NCI-H187 treated with DMSO at 0.1 percent for 48 hours (cell line): Measurements from ENCODE around the gene AADACL4.

ENCODE experiments used
- DNase-seq: peaks from one replicate; lab custom pipeline; 2025; lab: John Stamatoyannopoulos, UW

Gene AADACL4

DNA sequence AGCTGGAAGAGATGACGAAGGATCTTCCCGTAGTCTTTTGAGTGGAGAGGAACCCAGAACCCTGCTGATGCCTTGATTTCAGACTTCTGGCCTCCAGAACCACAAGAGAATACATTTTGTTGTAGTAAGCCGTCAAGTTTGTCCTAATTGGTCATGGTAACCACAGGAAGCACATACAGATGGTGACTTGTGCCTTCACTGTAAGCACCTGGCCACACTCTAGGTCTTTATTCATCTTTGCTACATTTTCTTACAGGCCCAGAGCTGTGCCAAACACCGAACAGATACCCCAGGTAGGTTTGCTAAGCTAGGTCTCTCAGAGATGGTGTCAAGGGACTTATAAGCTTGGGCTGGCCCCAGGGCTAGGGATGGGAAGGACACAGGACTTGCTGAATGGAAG lies 30.7 kb upstream of the AADACL4 start:
- no peak for DNase-seq

DNA sequence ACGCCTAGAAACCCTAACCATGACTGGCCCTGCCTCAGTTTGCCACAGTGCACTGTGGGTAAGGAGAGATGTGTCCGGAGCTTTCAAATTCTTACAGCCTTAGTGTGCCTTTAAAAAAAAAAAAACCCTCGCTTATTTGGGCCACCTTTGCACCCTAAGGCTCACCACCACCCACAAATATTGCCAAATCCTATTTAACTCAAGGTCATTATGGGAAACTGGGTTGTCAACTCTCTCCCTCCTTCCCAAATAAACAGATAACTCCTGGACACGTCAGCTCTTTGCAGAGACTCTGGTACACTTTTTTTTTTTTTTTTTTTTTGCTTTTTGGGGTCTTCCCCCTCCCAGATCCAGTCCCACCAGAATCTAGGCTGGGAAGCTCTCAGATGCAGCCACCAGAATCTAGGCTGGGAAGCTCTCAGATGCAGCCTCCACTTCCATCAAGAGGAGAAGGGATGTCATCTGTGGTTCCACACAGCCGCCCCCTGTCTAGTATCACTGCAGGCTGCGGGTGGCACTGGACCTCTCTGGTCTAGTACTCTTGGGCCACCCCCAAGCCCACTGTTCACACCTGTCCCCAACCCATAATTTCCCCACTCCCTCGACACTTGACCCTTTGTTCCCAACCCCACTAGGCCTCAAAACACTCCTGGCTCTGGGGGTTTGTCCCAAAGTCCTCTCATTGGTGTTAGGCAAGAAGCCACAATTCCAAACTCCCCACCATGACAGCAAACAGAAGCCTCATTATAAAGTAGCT lies 29.3 kb upstream of the AADACL4 start:
- no peak for DNase-seq

DNA sequence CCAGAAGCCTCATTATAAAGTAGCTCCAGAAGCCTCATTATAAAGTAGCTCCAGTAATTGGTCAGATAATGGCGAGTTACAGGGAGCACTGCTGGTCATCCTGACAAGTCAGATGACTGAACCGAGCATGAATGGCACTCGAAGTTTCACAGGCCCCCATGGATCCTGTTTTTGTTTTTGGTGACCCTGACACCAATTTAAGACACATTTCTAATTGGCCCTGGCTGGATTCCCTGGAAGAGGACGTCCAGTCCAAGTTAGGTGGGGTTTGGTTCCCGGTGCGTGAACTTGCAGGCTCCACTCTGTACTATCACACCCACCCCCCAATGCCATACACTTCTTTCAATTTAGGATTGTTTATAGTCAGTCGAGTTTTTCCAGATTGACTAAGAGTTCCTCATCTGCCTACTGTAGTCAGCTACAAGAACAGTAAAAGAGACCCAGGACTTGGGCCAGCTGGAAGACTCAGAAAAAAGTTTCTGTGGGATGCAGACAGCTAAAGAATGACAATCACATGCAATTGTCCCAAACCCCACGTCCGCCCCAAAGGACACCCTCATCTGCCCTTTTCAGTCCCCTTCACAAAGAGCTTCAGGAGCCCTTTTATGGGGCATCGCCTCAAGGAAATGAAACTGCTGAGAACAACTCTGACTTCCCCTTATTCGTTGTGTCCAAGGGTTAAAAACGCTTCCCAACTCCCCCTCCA lies 28.6 kb upstream of the AADACL4 start:
- no peak for DNase-seq

DNA sequence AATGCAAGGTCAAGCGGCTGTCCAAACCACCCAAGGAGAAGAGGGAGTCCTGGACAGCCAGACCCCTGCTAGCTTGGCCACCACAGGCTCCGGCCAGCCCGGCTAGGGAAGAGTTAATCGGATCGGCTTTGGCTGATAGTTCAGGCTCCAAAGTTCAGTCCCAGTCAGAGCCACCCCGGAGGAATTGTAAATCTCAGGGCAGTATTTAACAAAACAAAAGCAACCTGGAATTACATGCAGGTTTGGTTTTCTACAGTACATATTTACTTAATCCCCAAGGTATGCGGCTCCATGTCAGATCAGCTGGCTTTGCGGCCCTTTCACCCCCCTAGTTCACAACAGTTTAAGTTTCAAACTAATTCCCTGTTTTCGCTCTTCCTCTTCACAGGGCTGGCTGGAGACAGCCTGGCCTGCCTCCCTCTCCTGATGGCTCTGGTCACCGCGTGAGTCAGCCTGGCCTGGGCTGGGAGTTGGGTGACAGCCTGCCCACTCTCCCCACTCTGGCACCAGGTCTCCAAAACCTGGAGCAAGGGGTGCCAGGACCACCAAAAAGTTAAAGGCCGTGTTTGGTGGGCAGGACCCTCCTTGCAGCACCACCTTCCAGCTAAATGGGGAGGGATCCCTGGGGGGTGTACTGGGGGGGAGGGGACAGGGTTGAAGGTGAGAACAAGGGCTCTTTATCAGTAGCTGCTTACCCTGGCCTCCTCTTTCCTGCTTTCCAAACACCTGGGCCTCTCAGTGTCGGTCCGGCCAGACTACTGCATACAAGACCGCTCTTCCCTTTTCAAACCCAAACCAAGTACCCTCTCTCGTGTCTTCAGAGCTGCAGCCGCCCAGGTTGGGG lies 27.8 kb upstream of the AADACL4 start:
- DNase-seq = no peak

DNA sequence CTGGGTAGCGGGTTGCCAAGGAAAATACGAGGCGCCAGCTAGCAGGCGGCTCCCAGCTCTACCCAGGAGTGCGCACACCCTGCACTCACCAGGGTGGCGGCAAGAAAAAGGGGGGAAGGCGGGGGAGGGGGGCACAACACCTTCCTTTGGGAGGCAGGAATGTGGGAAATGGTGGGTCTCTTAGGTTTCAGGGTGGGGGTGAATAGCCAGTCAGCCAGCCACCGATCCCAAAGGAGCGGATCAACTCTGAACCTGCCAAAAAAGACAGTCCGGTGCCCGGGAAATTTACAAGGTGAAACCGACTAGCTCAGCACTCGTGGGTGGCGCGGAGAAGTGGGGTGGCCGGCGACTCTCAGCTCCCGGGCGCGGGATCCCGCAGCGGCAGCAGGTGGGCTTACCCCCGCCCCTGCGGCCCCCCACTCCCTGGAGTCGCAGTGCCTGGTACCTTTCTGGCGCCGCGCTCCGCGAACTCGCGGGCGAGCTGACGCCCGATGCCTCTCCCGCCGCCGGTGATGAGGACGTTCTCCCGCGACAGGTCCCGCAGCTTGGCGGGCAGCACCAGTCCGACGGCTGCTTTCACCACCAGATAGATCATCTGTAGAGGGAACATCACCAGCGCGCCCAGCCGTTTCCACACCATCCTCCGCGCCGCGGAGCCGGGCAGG lies 27.0 kb upstream of the AADACL4 start:
- DNase-seq = no peak

DNA sequence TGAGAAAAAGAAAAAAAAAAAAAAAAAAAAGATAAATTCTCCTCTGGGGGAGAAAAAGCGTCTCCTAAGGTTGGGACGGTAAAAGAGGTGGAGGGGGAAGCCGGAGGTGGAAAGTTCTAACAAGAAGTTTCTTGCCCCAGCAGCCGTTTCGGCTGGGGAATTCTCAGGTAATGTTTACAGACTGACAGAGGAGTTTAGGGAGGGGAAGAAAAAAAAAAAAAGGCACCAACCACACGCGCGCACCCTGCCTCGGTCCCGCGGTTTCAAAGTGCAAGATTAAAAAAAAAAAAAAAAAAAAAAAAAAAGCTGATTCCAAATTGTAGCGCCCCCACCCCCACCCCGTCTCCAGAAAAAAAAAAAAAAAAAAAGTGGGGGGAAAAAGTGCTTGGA lies 26.4 kb upstream of the AADACL4 start:
- no peak for DNase-seq

DNA sequence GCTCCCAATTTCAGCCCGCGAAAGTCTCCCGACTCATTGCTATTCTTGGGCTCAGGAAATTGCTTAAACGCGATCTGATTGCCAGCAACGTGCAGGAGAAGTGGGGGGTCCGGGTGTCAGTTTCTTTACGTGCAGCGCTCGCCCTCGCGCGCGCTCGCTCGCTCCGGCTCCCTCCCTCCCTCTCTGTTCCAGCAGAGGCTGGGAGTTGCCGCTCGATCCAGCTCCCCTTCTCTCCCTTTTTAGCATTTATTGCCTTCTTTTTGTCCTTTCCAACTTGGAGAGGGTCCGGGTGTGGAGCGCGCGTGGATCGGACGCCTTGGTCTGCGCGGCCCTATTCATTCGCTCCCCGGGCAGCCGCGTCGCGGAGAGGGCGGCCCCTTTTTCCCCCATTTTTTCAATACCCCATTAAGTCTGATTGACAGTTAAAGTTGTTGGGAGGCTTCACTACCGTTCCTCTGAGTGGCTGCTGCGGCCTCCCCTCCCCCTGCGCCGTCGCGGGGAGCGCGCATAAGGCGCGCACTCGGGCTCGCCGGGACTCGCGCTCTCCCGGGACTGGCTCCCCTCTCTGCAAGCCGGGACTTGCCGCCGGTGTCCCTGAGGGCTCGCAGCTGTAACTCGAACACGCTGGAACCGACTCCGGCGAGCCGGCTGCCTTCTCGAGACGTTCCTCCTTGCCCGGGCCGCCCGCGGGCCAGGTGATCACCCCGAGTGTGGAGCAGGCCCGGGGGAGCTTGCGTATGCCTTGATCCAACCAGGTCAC lies 25.8 kb upstream of the AADACL4 start, which contains the start of gene DHRS3:
Gene DHRS3, minus strand, starts transcription at position 310 of the 760 bp plus-strand sequence. CDS start 862 bp downstream, outside the sequence.
- no peak for DNase-seq

DNA sequence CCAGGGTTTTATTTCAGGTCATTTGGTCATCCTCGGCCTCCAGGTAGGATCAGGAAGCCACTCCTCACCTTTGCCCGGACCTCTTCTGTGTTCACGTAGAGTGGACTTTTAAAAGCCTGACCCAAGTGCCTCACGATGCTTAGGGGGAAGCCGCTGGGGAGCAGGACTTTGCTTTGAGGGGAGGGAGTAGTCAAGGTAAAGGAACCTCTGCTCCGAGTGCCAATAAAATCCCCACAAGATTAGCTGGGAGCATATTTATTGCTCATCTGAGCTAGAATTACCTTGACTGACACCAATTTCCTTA lies 25.3 kb upstream of the AADACL4 start:
- DNase-seq = no peak

DNA sequence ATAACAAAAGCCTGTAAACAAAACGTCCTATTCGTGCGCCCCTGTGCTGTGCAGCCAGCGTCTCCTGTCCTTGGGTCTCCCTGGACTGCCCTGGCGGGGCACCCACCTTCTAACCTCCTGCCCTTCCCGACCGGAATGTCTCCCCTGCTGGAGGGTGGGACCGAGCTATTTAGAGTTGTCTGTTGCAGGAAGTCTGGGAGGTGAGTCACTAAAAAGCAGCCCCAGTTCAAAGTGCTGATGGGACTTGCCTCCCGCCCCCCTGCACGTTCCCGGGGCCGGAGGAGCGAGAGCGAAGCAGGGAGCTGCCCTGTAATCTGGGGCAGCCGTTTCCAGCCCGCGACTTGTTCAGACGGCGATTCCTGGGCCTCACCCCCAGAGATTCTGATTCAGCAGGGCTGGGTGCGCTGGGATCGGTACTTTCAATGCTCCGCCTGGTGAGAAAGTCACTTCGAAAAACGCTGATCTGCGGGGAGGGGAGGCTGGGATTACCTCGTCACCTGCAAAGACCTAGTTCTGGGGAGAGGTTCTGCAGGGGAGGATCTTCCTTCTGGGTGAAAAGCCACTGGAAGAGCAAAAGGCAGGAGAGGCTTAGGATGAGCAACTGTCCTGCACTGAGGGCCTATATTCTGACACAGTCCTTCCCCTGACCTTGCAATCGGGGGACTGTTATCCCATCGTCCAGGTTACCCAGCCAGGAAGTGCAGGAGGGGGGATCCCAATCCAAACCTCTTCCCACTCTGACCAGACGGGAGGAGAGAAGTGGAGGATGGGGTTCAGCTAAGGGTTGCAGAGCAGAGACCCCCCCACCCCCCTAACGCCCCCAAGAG lies 24.7 kb upstream of the AADACL4 start:
- DNase-seq = no peak

DNA sequence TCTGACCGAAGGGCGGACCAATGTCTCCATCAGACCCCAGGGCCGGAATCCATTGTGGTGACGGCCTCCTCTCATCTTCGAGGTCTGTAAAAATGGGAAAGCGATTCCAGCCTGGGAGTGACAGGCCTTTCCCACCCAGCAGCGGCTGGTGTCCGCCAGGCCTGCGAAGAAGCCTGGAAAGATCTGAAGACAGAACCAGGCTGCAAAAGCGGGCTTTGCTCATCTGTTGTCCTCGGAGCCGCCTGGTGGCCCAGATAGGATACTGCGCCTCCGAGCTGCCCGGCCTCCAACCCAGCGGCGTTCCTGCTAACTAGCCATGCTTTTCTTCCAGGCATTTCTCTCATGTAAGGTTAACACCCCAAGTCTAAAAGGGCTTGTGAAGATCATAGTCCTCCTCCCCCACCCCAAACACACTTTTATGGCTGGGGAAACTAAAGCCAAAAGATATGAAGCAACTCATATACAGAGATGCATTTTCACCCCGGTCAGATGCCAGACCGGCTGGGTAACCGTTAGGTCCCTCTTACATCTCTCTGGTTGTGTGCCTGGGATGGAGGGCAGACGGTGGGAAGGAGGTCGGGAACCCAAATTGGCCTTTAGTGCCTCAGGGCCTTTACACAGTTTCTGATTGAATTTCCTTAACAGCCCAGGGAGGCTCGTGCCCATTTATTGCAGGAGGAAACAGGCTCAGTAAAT lies 23.9 kb upstream of the AADACL4 start:
- DNase-seq = no peak

DNA sequence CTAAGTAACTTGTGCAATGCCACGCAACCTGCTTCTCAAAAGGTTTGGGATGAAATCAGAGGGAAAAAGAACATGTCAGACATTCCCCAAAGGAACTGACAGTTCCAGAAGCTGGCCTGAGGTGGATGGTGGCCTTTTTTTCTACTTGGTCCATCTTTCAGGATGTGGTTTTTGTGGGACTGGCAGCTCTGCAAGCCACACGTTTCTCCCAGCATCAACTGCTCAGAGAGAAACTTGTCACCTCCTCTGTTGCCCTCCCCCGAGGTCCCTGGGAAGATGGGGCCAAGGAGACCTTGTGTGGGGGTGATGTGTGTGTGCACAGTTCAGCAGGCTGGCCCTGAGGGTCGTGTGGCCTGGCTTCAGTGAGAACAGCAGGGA lies 23.4 kb upstream of the AADACL4 start:
- no peak for DNase-seq

DNA sequence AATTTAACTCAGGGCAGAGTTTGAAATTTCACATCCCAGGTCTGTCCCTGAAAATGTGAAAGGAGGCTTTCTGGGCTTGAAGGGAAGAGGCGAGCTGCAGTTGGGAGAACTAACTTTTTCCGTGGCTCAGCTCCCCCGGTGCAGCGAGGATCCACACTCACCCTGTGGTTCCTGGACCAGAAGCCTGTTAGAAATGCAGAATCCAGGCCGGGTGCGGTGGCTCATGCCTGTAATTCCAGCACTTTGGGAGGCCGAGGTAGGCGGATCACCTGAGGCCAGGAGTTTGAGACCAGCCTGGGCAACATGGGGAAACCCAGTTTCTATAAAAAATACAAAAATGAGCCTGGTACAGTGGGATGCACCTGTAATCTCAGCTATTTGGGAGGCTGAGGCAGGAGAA lies 23.0 kb upstream of the AADACL4 start:
- no peak for DNase-seq

DNA sequence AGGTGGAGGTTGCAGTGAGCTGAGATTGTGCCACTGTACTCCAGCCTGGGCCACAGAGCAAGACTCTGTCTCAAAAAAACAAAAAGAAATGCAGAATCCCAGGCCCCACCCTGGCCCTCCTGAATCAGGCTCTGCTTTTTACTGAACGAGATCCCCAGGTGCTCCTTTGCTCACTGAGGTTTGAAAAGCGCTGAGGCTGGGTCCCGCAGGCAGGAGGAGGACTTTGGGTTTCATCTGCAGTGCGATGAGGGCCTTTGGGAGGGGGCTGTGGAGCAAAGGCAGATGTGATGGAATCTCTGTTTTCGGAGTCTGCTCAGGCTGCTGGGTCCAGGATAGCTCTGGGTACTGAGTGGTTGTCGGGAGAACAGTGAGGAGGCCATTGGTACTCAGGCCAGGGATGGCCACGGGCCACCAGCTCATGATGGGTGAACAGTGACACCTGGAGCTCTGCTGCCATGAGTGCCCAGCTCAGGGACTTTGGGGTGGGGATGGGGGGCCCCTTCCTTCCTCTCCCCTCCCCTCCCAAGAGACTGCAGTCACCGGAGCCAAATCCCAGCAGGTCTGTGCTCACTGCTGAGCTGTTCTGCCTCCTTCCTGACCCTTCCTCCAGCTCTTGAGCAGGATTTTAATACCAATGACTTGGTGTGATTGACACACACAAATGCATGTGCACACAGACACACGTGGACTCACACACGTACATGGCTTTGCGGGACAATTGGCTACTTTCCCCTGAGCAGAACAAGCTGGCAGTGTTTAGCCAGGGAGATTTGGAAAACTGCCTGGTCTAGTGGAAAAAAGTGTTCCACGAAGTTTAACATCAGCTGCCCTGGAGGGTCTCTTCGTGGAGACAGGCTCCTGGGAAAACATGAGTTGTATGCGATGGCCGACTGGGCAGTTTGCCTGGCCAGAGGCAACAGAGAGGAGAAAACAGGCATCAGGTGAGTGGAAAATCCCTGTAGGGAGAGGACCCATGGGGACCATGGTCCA lies 22.2 kb upstream of the AADACL4 start:
- DNase-seq = no peak

DNA sequence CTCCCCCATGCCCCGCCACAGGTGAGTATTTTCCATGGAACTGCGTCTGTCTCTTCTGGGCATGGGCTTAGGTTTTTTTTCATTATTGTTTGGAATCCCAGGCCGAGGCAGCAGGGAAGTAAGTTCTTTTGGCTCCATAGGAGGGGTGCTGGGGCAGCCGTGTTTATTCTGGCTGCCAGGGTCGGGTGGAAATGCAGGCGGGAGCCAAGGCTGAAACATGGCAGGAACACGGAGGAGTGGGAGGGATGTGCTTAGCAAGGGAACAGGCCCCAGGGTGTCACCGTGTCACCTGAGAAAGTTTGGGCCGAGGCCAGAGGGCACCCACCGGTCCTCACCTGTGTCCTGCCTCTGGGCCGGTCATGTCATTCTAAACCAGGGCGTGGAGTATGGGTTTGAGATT lies 21.4 kb upstream of the AADACL4 start:
- DNase-seq = no peak

DNA sequence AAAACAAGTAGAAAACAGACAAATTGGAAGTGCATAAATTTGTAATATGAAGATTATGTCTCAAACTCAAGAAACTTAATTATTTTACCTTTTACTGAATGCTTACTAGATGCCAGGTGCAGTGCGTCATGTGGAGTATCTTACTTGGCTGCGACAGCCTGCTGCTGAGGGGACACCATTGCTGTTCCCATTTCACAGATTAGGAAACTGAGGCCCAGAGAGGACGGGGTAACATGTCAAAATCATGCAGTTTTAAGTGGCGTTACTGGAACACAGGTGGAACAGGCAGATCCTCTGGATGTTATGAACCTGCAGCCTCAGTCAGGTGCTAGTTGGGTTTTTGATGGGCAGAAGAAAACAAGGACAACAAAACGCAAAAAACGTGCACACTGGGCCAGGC lies 18.6 kb upstream of the AADACL4 start:
- no peak for DNase-seq

DNA sequence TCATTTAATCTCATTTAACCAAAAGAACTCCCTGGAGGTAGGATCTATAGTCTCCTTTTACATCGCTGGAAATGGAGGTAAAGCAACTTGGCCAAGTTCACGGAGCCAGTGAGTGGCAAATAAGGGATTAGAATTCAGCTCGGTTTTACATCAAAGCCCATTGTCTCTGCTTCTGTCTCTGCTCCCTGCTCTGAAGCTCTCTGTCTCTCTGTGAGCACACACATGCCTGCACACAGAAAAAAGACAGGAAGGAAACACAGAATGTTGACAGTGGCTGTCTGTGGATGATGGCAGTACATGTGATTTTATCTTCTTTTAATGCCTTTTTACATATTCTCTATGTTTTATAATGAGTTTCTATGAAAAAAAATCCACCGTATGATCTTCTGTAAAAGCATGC lies 17.0 kb upstream of the AADACL4 start:
- DNase-seq = no peak

DNA sequence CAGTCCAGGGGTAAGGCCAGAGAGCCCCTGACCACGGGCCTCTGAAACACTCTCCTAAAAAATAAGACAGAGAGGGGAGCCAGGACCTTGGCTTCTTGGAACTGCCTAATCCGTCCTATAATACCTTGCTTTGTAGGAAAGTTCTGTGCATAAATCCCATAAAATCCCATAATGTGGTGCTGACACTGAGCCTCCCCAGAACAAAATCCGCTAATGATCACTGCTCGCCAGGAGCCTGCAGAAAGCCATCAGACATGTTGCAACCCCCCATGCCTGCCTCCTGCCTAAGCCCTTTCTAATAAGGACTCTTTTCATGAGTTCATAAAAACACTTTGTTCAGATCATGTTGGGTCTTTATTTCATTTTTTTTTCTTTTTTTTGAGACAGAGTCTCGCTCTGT lies 16.6 kb upstream of the AADACL4 start:
- no peak for DNase-seq

DNA sequence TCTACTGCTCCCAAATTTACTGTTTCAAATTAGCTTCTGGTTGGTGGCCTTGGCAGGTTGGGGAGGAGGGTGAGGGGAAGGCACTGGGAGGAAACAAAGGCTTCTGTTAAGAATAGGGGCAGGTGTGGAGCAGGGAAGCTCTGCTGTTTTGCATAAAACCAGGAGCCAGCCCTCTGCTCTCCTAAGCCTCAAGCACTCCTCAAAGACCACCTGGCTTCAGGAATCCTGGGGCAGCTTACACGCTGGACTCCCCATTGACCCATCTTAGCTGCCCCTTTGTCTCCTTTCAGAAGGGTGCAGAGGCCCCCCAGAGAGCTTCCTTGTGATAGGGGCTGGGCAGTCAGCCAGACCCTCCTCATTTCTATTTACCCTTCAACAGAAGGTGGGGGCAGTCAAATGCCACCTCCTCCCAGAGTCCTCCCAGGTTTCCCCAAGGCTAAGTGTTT lies 14.4 kb upstream of the AADACL4 start:
- DNase-seq = no peak
